Measurements from ENCODE around the gene MRPL49. TPM values are rescaled to one million over a fixed set of nuclear protein-coding genes. Genes with fewer than 3 reads are reported as not detected.
A peak's percentile ranks its signal among the peaks of the same experiment; 100 is the strongest.

Gene MRPL49
- total RNA-seq, 4 donors from 2014 or later = 68.1 to 76.2 (median 72.0) TPM

DNA sequence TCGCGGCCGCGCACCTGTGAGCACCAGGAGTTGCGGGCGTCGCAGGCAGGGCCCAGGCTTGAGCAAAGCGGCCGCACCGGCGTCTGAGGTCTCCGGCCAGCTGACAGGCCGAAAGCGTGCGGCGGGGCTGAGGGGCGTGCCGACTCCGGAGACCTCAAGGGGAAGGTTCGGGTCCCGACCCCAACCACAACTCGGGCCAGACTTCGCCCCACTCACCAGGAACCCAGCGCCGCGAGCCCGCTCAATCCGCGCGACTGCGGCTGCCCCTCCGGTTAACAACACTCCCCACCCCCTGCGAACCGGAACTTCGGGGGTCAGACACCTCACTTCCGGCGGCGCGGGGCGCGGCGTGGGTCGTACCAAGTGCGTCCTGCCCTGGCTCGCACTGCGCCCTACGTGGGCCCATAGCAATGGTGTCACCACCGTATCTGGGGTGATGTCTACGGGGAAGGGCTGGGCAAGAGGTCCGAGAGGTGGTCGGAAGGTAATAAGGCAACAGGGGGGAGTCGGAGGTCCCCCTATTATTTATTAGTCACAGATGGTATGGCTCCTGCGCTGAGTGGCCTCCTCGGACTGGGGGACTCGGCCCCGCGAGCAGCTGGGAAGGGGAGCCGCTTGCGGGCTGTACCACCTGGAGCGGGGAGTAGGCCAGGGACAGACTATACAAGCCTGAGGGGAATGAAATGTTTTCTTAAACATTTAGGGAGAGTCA is 12.3 kb downstream of the MRPL49 start, which contains the start of gene SYVN1:
Gene SYVN1, minus strand, starts transcription at position 280 of the 712 bp plus-strand sequence. CDS start 918 bp downstream, outside the sequence.
- peaks cover 28 to 37% (median 30%) of the 10 kb centered on the region in 3 donors for H3K36me3 ChIP-seq
- TF ChIP-seq POLR2A (IDR thresholded peaks at IDR 0.05) = peak in 3 of 4 donors; percentile 89 to 98 (median 96)
- TF ChIP-seq, protein P1, sequence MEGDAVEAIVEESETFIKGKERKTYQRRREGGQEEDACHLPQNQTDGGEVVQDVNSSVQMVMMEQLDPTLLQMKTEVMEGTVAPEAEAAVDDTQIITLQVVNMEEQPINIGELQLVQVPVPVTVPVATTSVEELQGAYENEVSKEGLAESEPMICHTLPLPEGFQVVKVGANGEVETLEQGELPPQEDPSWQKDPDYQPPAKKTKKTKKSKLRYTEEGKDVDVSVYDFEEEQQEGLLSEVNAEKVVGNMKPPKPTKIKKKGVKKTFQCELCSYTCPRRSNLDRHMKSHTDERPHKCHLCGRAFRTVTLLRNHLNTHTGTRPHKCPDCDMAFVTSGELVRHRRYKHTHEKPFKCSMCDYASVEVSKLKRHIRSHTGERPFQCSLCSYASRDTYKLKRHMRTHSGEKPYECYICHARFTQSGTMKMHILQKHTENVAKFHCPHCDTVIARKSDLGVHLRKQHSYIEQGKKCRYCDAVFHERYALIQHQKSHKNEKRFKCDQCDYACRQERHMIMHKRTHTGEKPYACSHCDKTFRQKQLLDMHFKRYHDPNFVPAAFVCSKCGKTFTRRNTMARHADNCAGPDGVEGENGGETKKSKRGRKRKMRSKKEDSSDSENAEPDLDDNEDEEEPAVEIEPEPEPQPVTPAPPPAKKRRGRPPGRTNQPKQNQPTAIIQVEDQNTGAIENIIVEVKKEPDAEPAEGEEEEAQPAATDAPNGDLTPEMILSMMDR (IDR thresholded peaks at IDR 0.05) = peak in 2 of 6 experiments; percentile 4 to 8
- H3K4me3 ChIP-seq = peak within 1 kb of the TSS; percentile 67 to 84 (median 76)
- intact Hi-C loops (cut with DNase I) = no loop called here
- peaks cover 22 to 66% (median 23%) of the 10 kb centered on the region in 3 donors for H3K4me1 ChIP-seq
- H3K27ac ChIP-seq = peak within 1 kb of the TSS; percentile 97 to 99 (median 98)
- peak; percentile 70 for DNase-seq
- WGBS, 2 donors = 0 to 1% methylated on average over 16 to 26 of the region's 60 CpGs
- no peaks in the 10 kb centered on the region for H3K9me3 ChIP-seq
- H3K27me3 ChIP-seq = no peaks in the 10 kb centered on the region

DNA sequence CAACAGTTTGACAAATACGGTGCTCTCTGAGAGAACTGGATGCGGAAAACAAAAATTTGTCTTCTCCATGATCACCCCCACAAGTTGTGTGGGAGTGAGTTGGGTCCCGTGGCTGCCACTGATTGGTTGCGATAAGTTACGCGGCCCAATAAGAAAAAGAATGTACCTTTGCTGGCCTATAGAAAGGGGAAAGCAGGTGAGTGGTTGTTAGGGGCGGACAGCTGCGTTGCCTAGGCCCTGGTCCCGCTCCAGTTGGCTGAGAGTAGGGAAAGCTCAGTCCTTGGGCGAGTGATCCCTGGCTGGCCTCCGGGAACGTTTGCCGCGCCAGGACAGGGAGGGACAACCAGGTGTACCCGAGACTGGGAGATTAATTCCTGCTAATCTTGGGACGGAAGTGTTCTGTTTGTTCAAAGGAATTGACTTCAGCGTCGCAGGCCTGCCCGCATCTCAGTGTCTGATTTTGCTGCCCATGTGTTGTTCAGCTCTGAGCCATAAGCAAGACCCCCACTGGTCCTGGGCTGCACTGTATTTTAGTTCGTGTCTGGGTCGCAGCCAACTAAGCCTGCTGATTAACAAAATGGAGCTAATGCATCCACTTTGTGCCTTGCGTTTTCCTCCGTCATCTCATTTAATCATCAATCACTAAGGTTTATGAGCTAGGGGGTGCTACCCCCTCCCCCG is 13.0 kb downstream of the MRPL49 start:
- TF ChIP-seq POLR2A (IDR thresholded peaks at IDR 0.05) = peak in 1 of 4 donors; percentile 67
- TF ChIP-seq, protein P1 (IDR thresholded peaks at IDR 0.05) = peak in 1 of 6 experiments; percentile 10
- Histone ChIP-seq H3K36me3 (peaks cover 21 to 30% (median 25%) of the 10 kb centered on the region in 3 donors), H3K4me1 (peaks cover 22 to 67% (median 23%) of the 10 kb centered on the region in 3 donors), H3K27ac (peak overlapping the region; percentile 97 to 99 (median 98)), H3K27me3 (no peaks in the 10 kb centered on the region), H3K4me3 (peak overlapping the region; percentile 67 to 84 (median 76)), H3K9me3 (no peaks in the 10 kb centered on the region)
- intact Hi-C loops (cut with DNase I) = no loop called here
- no peak for DNase-seq
- 1 to 6% methylated on average over 12 to 23 of the region's 24 CpGs for WGBS, 2 donors

DNA sequence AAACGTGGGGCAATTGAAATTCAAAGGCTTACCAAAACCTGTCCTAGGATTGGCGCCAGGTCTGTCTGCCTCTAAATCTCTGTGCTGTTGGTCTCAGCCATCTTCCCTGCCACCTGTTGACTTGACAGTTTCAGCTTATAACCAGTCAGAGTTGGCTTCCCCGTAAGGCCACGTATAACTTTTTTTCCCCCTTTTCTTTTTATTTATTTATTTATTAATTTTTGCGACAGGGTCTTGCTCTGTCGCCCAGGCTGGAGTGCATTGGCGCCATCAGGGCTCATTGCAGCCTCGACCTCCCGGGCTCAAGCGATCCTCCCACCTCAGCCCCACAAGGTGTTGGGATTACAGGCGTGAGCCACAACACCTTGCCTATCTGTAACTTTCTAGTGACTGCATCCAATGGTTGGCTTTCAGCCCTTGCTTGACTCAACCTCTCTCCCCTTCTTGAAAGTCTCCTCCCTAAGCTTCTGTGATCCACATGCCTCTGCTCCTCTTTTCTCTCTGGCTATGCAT is 13.6 kb downstream of the MRPL49 start:
- TF ChIP-seq, protein P1 (IDR thresholded peaks at IDR 0.05) = no peak
- TF ChIP-seq POLR2A (IDR thresholded peaks at IDR 0.05) = no peak
- Histone ChIP-seq H3K27me3 (no peaks in the 10 kb centered on the region), H3K27ac (peak overlapping the region; percentile 97 to 99 (median 98)), H3K9me3 (no peaks in the 10 kb centered on the region), H3K4me1 (peaks cover 22 to 67% (median 23%) of the 10 kb centered on the region in 3 donors), H3K36me3 (peaks cover 15 to 24% (median 19%) of the 10 kb centered on the region in 3 donors), H3K4me3 (peak overlapping the region in 3 of 4 donors; percentile 72 to 84 (median 80))
- no peak for DNase-seq
- 45 to 63% methylated on average over 11 of the region's 11 CpGs for WGBS, 2 donors
- intact Hi-C loops (cut with DNase I) = no loop called here

DNA sequence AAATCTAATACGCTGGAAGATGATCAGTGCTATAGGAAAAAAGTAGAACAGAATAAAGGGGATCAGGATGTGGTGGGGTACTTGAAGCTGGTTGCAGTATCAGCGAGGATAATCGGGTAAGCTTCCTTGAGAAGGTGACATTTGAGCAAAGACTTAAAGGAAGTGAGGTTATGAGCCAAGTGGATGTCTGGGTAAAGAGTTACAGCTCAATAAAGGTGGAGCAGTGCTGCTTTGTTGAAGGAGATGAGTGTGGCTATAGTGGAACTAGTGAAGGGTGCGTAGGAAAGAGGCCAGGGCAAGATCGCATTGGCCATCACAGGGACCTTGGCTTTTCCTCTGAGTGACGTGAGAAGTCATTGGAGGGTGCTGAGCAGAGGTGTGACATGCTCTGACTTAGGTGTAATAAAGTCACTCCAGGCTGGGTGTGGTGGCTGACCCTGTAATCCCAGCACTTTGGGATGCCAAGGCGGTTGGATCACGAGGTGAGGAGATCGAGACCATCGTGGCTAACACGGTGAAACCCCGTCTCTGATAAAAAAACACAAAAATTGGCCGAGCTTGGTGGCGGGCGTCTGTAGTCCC is 14.5 kb downstream of the MRPL49 start:
- TF ChIP-seq, protein P1 (IDR thresholded peaks at IDR 0.05) = no peak
- TF ChIP-seq POLR2A (IDR thresholded peaks at IDR 0.05) = no peak
- Histone ChIP-seq H3K9me3 (no peaks in the 10 kb centered on the region), H3K36me3 (peaks cover 6 to 15% (median 12%) of the 10 kb centered on the region in 3 donors), H3K27ac (peak overlapping the region in 2 of 4 donors; percentile 99), H3K27me3 (no peaks in the 10 kb centered on the region), H3K4me1 (peaks cover 22 to 67% (median 23%) of the 10 kb centered on the region in 3 donors), H3K4me3 (no peak overlapping the region)
- intact Hi-C loops (cut with DNase I) = no loop called here
- WGBS, 2 donors = 79 to 91% methylated on average over 15 of the region's 15 CpGs
- no peak for DNase-seq
